Upper lobe of left lung (tissue), 4 donors: ENCODE data around the gene AMDHD1.
A peak's percentile ranks its signal among the peaks of the same experiment; 100 is the strongest.

ENCODE experiments used
- CTCF ChIP-seq, 6 experiments: fragments of 450-650 bp in 4 of 6; fragments of 200-600 bp in 2 of 6; sonication (generic) in 2 of 6; IDR thresholded peaks; one replicate each; pipeline ENCODE4 v1.5.1; 2016 to 2019; ENCODE audit warnings: antibody characterized with exemption in 6 of 6
- POLR2AphosphoS5 ChIP-seq, 2 donors: sonication (generic); formaldehyde crosslinking; IDR thresholded peaks; one replicate each; pipeline ENCODE4 v1.5.1; 2017; ENCODE audit warnings: antibody characterized with exemption in 2 of 2

- TF ChIP-seq CTCF (IDR thresholded peaks at IDR 0.05) (peak; percentile 25 to 59 (median 45)), POLR2AphosphoS5 (IDR thresholded peaks at IDR 0.05) (peak in 1 of 2 donors; percentile 34)
These were observed at the start of gene AMDHD1 for GRCh38 chr12:95943330-95943842.
